IPS-18c (cell line): Measurements from ENCODE around the gene MYO7B.

Experiments used
- H3K4me3 ChIP-seq: 2 replicates; pipeline ENCODE4 v1.7.0; 2013; ENCODE audit warnings: low read depth, mild to moderate bottlenecking, low read length, moderate library complexity; ENCODE audit not compliant: insufficient read depth
- H3K9me3 ChIP-seq: one replicate; pipeline ENCODE4 v1.6.1; 2013; ENCODE audit warnings: mild to moderate bottlenecking, low read length, moderate library complexity; ENCODE audit not compliant: control insufficient read depth, insufficient read depth

The MYO7B gene

DNA sequence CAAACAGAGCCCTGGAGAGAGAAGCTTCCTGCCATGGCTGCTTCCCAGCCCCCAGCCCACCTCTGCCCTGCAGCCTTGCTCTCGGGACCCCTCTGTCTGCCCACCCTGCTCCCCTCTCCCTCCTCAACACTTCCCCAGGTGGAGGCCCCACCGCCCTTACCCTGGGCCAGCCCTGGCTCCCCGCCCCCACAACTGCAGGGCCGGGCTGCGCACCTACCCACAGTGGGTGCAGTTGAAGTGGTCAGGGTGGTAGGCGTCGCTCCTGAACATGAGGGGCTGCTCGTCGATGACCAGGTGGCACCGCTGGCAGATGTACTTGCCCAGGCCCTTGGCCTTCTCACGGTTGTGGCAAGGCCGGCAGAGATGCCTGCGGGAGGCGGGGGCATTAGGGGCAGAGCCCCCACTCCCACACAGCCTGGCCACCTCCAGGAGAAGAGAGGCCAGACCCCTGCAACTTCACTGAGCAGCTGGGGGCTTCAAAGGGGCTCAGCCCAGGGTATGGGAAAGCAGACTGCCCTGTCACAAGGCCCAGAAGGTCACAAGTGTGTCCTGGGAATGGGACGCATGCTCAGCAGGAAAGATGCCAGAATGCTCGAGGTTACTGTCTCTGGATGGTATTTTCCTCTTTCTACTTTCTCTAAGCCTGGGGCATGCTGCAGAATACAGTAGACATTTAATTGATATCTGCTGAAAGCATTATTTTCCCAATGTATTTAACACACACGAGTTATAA lies 107.4 kb downstream of the MYO7B start:
- H3K4me3 ChIP-seq = no peak overlapping the region

GRCh38 chr2:127643439-127644065 lies 108.1 kb downstream of the MYO7B start:
- Histone ChIP-seq H3K4me3 (no peak overlapping the region), H3K9me3 (no peaks in the 10 kb centered on the region)

More for the DNA sequence above, 107.4 kb downstream of the MYO7B start:
- H3K9me3 ChIP-seq = no peaks in the 10 kb centered on the region

DNA sequence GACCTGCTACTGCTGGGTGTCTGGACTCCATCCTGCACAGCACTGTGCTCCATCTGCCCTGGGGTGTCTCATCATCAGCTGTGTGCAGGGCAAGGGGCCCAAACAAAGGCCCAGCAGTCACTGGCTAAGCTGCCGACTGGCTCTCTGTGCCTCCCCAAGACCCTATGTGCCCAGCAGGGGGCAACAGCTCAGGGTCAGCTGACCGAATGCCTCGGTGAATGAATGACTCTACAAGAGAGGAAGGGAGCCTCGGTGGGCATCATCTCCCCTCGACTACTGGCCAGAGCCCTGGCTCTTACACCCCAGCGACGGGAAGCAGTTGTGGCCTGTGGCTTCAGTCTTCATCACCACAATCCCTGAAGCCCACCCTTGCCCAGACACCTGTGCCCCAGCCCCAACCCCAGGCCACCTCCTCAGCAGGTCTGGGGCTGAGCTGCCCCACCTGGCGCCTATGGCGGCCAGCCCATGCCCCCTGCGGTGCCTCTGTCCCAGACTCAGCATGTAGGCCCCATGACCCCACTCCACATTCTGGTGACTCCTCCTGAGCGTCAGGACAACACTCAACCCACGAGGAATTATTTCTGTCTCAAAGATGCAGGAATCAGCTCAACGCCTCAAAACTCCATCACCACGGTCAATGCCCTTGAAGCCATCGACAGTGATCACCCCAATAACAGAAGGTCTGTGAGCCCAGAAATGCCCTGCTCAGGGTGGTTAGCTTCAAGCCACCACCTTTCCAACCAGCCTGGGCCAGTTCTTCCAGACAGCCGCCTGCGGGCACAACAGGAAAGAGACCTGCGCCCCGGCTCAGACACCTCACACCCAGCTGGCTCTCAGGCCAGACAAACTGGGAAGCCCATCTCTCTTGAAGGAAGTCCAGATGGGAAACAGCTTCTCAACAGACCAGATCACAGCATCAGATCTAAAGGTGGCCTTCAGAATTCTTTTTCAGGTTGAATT lies 108.9 kb downstream of the MYO7B start:
- no peak overlapping the region for H3K4me3 ChIP-seq

GRCh38 chr2:127645026-127645394 lies 109.5 kb downstream of the MYO7B start:
- no peak overlapping the region for H3K4me3 ChIP-seq
- no peaks in the 10 kb centered on the region for H3K9me3 ChIP-seq

More for the DNA sequence above, 108.9 kb downstream of the MYO7B start:
- no peaks in the 10 kb centered on the region for H3K9me3 ChIP-seq

- no peaks in the 10 kb centered on the region for H3K9me3 ChIP-seq
Measured at GRCh38 chr2:127645395-127646291, 110.2 kb downstream of the MYO7B start, which contains the start of gene GPR17. TSS of gene GPR17 (plus strand) at chr2:127646153. CDS start at chr2:127650736, 4,583 bp downstream.

GRCh38 chr2:127646487-127647241 lies 111.2 kb downstream of the MYO7B start:
- H3K4me3 ChIP-seq = no peak overlapping the region

More at GRCh38 chr2:127645395-127646291, 110.2 kb downstream of the MYO7B start, which contains the start of gene GPR17:
- H3K4me3 ChIP-seq = no peak within 1 kb of the TSS

DNA sequence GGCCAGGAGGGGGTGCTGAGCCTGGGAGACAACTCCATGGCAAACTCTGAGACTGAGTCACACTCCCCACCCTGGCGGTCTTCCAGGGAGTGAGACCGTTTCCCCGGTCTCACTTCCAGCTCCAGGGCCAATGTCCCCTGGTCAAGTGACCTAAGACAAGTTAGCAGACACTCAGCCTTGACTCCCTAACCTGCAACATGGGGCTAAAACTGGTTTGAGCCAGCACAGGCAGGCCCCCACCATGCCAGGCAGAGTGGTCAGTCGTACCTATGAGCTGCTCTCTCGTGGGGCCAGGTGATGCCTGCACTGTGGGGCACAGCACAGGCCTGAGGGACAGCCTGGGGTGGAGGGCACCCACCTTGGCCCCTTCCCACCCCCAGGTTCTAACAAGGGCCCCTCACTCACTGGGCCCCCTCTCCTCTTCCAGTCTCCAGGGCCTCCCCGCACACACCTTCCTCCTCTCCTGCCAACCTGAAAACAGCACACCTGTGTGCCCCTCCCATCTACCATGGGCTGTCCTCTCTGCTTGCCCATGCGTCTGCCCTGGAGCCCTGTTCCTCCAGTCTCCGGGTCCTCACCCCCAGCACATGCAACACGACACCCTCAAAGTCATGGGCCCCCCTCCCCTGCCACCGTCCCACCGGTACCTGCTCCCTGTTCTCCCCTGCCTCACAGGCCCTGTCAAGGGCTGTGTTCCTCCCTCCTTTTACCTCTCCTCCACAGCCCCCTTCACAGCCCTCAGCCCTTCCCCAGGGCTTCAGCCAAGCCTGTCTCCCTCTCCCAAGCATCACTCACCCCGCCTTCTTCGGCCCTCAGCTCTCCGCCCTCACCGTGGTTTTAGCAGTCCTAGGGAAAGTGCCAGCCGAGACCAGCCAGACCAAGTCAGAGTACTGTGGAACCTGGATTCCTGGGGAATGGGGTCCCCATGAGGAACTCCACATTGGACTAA lies 112.0 kb downstream of the MYO7B start:
- no peaks in the 10 kb centered on the region for H3K9me3 ChIP-seq
- H3K4me3 ChIP-seq = no peak overlapping the region

More at GRCh38 chr2:127646487-127647241, 111.2 kb downstream of the MYO7B start:
- no peaks in the 10 kb centered on the region for H3K9me3 ChIP-seq

- no peaks in the 10 kb centered on the region for H3K9me3 ChIP-seq
- no peak overlapping the region for H3K4me3 ChIP-seq
Measured at GRCh38 chr2:127648321-127648720, 112.8 kb downstream of the MYO7B start.

DNA sequence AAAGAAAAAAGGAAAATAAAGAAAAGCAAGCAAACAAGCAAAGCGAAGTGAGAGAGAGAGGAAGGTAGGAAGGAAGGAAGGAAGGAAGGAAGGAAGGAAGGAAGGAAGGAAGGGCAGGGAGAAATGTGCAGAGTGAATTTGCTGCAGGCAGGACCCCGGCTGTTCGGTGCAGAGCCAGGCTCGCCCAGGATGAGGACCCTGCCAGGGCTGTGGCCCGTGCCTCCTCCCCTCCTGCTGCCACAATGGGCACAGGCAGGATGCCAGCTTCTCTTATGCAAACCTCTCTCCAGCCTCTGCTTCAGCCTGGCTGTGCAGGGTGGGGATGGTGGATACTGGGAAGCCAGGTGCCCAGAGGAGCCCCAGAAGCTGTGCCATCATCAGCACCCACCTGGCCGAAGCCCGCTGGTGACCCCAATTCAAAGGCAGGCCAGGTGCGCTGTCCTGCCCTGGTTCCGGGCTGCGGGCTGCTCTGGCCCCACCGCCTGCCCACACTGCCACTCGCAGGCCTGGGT lies 113.7 kb downstream of the MYO7B start:
- Histone ChIP-seq H3K9me3 (no peaks in the 10 kb centered on the region), H3K4me3 (no peak overlapping the region)

- no peak overlapping the region for H3K4me3 ChIP-seq
Measured at GRCh38 chr2:127649684-127650040, 114.2 kb downstream of the MYO7B start.

DNA sequence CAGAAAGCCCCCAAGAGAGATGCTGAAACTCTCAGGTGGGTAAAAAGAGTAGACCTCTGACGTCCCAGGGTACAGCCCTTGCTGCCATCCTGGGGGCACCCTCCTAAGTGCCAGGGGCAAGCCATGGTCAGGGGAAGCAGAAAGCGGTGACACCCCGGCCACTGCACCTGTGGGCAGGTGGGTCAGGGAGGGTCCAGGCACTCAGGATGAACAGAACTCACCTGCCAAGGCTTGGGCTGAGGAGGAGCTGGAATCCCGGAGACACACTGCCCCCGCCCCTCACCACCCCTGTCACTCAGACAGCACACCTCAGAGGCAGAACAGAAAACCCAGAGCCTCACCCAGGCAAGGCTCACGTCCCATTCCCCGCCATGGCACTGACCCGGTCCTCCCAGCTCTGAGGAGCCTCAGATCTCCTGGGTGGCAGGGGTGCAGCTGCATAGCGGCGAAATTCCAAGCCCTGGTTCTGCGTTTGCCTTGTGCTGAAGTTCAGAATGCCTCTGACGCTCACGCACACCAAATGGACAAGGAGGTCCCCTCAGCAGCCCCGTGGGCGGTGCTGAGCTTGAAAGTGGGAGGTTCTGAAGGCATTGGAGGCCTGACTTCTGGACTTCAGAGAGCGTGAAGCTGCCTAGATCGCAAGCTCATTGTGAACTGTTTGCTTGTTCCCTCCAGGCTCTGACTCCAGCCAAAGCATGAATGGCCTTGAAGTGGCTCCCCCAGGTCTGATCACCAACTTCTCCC lies 114.7 kb downstream of the MYO7B start:
- Histone ChIP-seq H3K9me3 (no peaks in the 10 kb centered on the region), H3K4me3 (no peak overlapping the region)

More at GRCh38 chr2:127649684-127650040, 114.2 kb downstream of the MYO7B start:
- H3K9me3 ChIP-seq = no peaks in the 10 kb centered on the region

DNA sequence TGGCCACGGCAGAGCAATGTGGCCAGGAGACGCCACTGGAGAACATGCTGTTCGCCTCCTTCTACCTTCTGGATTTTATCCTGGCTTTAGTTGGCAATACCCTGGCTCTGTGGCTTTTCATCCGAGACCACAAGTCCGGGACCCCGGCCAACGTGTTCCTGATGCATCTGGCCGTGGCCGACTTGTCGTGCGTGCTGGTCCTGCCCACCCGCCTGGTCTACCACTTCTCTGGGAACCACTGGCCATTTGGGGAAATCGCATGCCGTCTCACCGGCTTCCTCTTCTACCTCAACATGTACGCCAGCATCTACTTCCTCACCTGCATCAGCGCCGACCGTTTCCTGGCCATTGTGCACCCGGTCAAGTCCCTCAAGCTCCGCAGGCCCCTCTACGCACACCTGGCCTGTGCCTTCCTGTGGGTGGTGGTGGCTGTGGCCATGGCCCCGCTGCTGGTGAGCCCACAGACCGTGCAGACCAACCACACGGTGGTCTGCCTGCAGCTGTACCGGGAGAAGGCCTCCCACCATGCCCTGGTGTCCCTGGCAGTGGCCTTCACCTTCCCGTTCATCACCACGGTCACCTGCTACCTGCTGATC lies 115.4 kb downstream of the MYO7B start:
- H3K9me3 ChIP-seq = no peaks in the 10 kb centered on the region

DNA sequence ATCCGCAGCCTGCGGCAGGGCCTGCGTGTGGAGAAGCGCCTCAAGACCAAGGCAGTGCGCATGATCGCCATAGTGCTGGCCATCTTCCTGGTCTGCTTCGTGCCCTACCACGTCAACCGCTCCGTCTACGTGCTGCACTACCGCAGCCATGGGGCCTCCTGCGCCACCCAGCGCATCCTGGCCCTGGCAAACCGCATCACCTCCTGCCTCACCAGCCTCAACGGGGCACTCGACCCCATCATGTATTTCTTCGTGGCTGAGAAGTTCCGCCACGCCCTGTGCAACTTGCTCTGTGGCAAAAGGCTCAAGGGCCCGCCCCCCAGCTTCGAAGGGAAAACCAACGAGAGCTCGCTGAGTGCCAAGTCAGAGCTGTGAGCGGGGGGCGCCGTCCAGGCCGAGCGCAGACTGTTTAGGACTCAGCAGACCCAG lies 115.9 kb downstream of the MYO7B start:
- H3K9me3 ChIP-seq = no peaks in the 10 kb centered on the region
- no peak overlapping the region for H3K4me3 ChIP-seq

More for the DNA sequence above, 115.4 kb downstream of the MYO7B start:
- H3K4me3 ChIP-seq = no peak overlapping the region
